ENCODE results near the gene NAALADL2.

DNA sequence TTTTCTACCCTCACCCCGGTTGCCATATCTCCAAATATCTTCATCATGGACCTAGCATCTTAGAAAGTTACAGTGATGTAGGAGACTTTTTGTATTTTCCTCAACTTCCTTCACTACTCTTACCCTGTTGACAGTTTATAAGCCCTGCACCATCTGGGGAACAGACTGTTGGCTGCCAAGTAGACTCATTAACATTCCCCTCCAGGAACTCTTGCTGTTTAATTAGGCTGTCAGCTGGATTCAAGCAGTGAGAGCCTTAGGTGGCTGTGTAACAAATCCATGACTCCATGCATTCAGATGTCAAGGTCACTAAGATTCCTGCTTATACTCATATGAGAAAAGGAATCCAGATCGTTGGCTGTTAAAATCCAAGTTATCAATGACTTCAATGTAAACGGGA lies 198.3 kb downstream of the NAALADL2 start:
- TF ChIP-seq, protein P1, sequence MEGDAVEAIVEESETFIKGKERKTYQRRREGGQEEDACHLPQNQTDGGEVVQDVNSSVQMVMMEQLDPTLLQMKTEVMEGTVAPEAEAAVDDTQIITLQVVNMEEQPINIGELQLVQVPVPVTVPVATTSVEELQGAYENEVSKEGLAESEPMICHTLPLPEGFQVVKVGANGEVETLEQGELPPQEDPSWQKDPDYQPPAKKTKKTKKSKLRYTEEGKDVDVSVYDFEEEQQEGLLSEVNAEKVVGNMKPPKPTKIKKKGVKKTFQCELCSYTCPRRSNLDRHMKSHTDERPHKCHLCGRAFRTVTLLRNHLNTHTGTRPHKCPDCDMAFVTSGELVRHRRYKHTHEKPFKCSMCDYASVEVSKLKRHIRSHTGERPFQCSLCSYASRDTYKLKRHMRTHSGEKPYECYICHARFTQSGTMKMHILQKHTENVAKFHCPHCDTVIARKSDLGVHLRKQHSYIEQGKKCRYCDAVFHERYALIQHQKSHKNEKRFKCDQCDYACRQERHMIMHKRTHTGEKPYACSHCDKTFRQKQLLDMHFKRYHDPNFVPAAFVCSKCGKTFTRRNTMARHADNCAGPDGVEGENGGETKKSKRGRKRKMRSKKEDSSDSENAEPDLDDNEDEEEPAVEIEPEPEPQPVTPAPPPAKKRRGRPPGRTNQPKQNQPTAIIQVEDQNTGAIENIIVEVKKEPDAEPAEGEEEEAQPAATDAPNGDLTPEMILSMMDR (IDR thresholded peaks at IDR 0.05) = no peak
- TF ChIP-seq, protein P2, sequence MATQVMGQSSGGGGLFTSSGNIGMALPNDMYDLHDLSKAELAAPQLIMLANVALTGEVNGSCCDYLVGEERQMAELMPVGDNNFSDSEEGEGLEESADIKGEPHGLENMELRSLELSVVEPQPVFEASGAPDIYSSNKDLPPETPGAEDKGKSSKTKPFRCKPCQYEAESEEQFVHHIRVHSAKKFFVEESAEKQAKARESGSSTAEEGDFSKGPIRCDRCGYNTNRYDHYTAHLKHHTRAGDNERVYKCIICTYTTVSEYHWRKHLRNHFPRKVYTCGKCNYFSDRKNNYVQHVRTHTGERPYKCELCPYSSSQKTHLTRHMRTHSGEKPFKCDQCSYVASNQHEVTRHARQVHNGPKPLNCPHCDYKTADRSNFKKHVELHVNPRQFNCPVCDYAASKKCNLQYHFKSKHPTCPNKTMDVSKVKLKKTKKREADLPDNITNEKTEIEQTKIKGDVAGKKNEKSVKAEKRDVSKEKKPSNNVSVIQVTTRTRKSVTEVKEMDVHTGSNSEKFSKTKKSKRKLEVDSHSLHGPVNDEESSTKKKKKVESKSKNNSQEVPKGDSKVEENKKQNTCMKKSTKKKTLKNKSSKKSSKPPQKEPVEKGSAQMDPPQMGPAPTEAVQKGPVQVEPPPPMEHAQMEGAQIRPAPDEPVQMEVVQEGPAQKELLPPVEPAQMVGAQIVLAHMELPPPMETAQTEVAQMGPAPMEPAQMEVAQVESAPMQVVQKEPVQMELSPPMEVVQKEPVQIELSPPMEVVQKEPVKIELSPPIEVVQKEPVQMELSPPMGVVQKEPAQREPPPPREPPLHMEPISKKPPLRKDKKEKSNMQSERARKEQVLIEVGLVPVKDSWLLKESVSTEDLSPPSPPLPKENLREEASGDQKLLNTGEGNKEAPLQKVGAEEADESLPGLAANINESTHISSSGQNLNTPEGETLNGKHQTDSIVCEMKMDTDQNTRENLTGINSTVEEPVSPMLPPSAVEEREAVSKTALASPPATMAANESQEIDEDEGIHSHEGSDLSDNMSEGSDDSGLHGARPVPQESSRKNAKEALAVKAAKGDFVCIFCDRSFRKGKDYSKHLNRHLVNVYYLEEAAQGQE (IDR thresholded peaks at IDR 0.05; ENCODE audit: insufficient read depth in 1 of 2, low read depth in 2 of 2, low read length in 1 of 2) = no peak
- TF ChIP-seq TCF7L2 (IDR thresholded peaks at IDR 0.05; ENCODE audit: low read depth, low read length) = no peak
- TF ChIP-seq POLR2AphosphoS5 (IDR thresholded peaks at IDR 0.05; ENCODE audit: low read depth, low read length) = no peak
- TF ChIP-seq SIN3A (IDR thresholded peaks at IDR 0.05; ENCODE audit: borderline replicate concordance, insufficient read depth, low read depth, low read length) = no peak
